B cell (primary cell): ENCODE data around the gene ABHD18. TPM values are rescaled to one million over a fixed set of nuclear protein-coding genes. Genes with fewer than 3 reads are reported as not detected.
A peak's percentile ranks its signal among the peaks of the same experiment; 100 is the strongest.

Source experiments
- ATAC-seq: fragments of 200-7000 bp; cut with Tn5 transposase; one replicate; pipeline ENCODE4 v1.10.0; 2021; ENCODE audit warnings: low read depth, mild to moderate bottlenecking, moderate number of reproducible peaks, moderate library complexity
- CTCF ChIA-PET: fragments of 350-600 bp; sonication (Branson Sonifier 250); formaldehyde crosslinking; loops from one replicate; lab custom pipeline; 2021; ENCODE audit warnings: antibody characterized with exemption, inconsistent platforms; lab: Charles Lee
- POLR2A ChIA-PET: fragments of 350-600 bp; sonication (Branson Sonifier 250); formaldehyde crosslinking; loops from one replicate; lab custom pipeline; 2021; ENCODE audit warnings: antibody characterized with exemption; lab: Charles Lee
- DNase-seq: peaks from one replicate; pipeline ENCODE4 v3.0.0; 2013
- H2AFZ ChIP-seq: 2 replicates; pipeline ENCODE4 v1.6.1; 2012; ENCODE audit warnings: mild to moderate bottlenecking, low read depth, low read length; ENCODE audit not compliant: insufficient read depth, poor library complexity, severe bottlenecking
- H3K27ac ChIP-seq, 2 donors: 1 replicate in 1 of 2; 2 replicates in 1 of 2; pipeline ENCODE4 v1.5.1; 2012 to 2013; ENCODE audit warnings: low read length in 2 of 2, mild to moderate bottlenecking in 2 of 2, moderate library complexity in 1 of 2
- H3K27me3 ChIP-seq, 4 experiments: fragments of 200-600 bp in 1 of 4; sonication (generic) in 1 of 4; replicated peaks in 1 of 4; 1 replicate in 2 of 4; 2 replicates in 2 of 4; pipeline versions ENCODE4 v1.6.1 to v1.7.0; 2013 to 2016; ENCODE audit warnings: low read length in 3 of 4, mild to moderate bottlenecking in 2 of 4, mixed read lengths in 1 of 4, moderate library complexity in 1 of 4; ENCODE audit not compliant: insufficient read depth in 4 of 4, control insufficient read depth in 3 of 4; ENCODE audit errors: control extremely low read depth in 1 of 4
- H3K36me3 ChIP-seq, 2 experiments: replicated peaks in 1 of 2; 1 replicate in 1 of 2; 2 replicates in 1 of 2; pipeline versions ENCODE4 v1.6.1 to v1.7.1; 2013; ENCODE audit warnings: low read length in 1 of 2; ENCODE audit not compliant: insufficient read depth in 2 of 2, control insufficient read depth in 1 of 2; ENCODE audit errors: control extremely low read depth in 1 of 2, extremely low read depth in 1 of 2
- H3K4me1 ChIP-seq, 2 donors: fragments of 200-600 bp in 1 of 2; sonication (generic) in 1 of 2; 1 replicate in 1 of 2; 2 replicates in 1 of 2; pipeline versions ENCODE4 v1.5.1 to v1.6.1; 2013 to 2017; ENCODE audit warnings: low read length in 2 of 2; ENCODE audit not compliant: control insufficient read depth in 2 of 2, insufficient read depth in 2 of 2
- H3K4me2 ChIP-seq: replicated peaks from 2 replicates; pipeline ENCODE3; 2012; ENCODE audit warnings: mild to moderate bottlenecking, low read depth, low read length; ENCODE audit not compliant: poor library complexity, severe bottlenecking
- H3K4me3 ChIP-seq, 5 experiments: fragments of 200-600 bp in 1 of 5; sonication (generic) in 1 of 5; 1 replicate in 3 of 5; 2 replicates in 2 of 5; pipeline versions ENCODE4 v1.5.1 to v1.7.0; 2011 to 2016; ENCODE audit warnings: low read length in 4 of 5, mild to moderate bottlenecking in 4 of 5, low read depth in 2 of 5, control low read depth in 1 of 5, moderate library complexity in 1 of 5; ENCODE audit not compliant: insufficient read depth in 1 of 5; ENCODE audit errors: control extremely low read depth in 1 of 5, extremely low read depth in 1 of 5
- H3K79me2 ChIP-seq: fragments of 200-600 bp; sonication (generic); one replicate; pipeline ENCODE4 v1.6.0; 2016; ENCODE audit warnings: low read length; ENCODE audit not compliant: control insufficient read depth, insufficient read depth
- H3K9ac ChIP-seq: fragments of 200-600 bp; sonication (generic); 2 replicates; pipeline ENCODE4 v1.6.1; 2017; ENCODE audit warnings: mild to moderate bottlenecking, low read length, moderate library complexity
- H3K9me3 ChIP-seq, 3 donors: one replicate each; pipeline versions ENCODE4 v1.6.1 to v1.7.1; 2013; ENCODE audit warnings: low read length in 2 of 3; ENCODE audit not compliant: control insufficient read depth in 2 of 3, insufficient read depth in 1 of 3; ENCODE audit errors: control extremely low read depth in 1 of 3
- H4K20me1 ChIP-seq: 2 replicates; pipeline ENCODE4 v1.6.0; 2012; ENCODE audit warnings: mild to moderate bottlenecking, low read length; ENCODE audit not compliant: insufficient read depth, control insufficient read depth, poor library complexity, severe bottlenecking
- H3K27ac Mint-ChIP-seq: one replicate; pipeline ENCODE4 v1.8.0; 2021; ENCODE audit warnings: mixed read lengths
- H3K27me3 Mint-ChIP-seq: one replicate; pipeline ENCODE4 v1.8.0; 2021; ENCODE audit warnings: mixed read lengths
- H3K4me1 Mint-ChIP-seq: one replicate; pipeline ENCODE4 v1.8.0; 2021; ENCODE audit warnings: mixed read lengths
- H3K4me3 Mint-ChIP-seq: one replicate; pipeline ENCODE4 v1.8.0; 2021; ENCODE audit warnings: mixed read lengths
- H3K9me3 Mint-ChIP-seq: one replicate; pipeline ENCODE4 v1.8.0; 2022; ENCODE audit warnings: mixed read lengths; ENCODE audit not compliant: insufficient read depth
- EZH2 ChIP-seq: IDR thresholded peaks from 2 replicates; pipeline ENCODE4 v1.6.1; 2012; ENCODE audit warnings: borderline replicate concordance, low read depth, mild to moderate bottlenecking, moderate library complexity, low read length; ENCODE audit not compliant: insufficient read depth, poor library complexity, severe bottlenecking
- WGBS: methylation state at CpG from one replicate; pipeline ENCODE4 v1.1.5; 2013; ENCODE audit warnings: missing lambda C conversion rate; ENCODE audit not compliant: insufficient coverage; 5-methylcytosine and 5-hydroxymethylcytosine counted together
- intact Hi-C: fragments of 100-400 bp; cut with micrococcal nuclease; formaldehyde crosslinking; loops from one replicate; pipeline ENCODE4 v1.10.0; 2022
- polyA plus RNA-seq: library from polyadenylated mRNA; depleted of rRNA; stranded (reverse); fragments of >200 nt; gene quantifications from 2 replicates; pipeline ENCODE4 v1.2.3, GENCODE V29; 2012
- total RNA-seq, 2 donors: library from RNA; stranded (reverse); fragments of 120-200 nt in 1 of 2; gene quantifications; 1 replicate in 1 of 2; 2 replicates in 1 of 2; pipeline versions ENCODE4 v1.2.3 to v1.2.4, GENCODE V29; 2013 to 2022
- TF ChIP-seq, protein P1 (sequence below): fragments of 200-600 bp; IDR thresholded peaks from one replicate; pipeline ENCODE4 v1.8.0; 2022; ENCODE audit warnings: antibody characterized with exemption, mild to moderate bottlenecking

ABHD18 gene
- total and polyA plus RNA-seq, 2 donors (not counting 1 experiment from before 2014, with no cell fraction given): 6.3 to 17.5 TPM

DNA sequence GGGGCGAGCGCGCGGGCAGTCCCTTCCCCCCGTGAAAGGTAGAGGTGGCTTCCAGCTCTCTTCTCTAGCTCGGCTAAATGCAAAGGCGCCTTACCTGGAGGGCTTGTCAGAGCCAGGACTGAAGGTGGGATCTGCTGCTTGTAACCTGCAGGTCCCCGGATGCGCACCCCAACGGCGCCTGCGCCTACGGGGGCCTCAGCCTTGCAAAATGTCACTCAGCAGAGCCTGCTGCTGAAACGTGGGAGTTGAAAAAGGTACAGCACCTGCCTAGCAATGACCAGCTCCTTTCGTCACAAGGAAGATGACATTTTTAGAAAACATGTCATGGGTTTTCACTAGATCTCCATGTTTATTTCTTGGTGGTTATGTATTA lies 583 bp downstream of the ABHD18 start:
- no peaks in the 10 kb centered on the region for H3K27me3 ChIP-seq
- CTCF ChIA-PET: interaction anchor here (0.7 to 2.0 kb wide), 8 partner anchors 8 to 847 kb away, joined by 3 to 18 read pairs (median 4); partner anchors contain the start of genes JADE1, LARP1B and PLK4
- whole genome bisulfite sequencing: 0% methylated on average over 9 of the region's 15 CpGs
- Mint-ChIP-seq H3K4me3 (peak overlapping the region; percentile 98), H3K27ac (peak overlapping the region; percentile 97), H3K9me3 (no peaks in the 10 kb centered on the region), H3K27me3 (no peaks in the 10 kb centered on the region), H3K4me1 (peaks cover 34% of the 10 kb centered on the region)
- H3K36me3 ChIP-seq: peaks cover 0 to 2% of the 10 kb centered on the region in 2 experiments
- H3K9me3 ChIP-seq: no peaks in the 10 kb centered on the region
- H3K9ac ChIP-seq: peak overlapping the region; percentile 96
- H3K4me2 ChIP-seq: peak overlapping the region; percentile 82
- peak overlapping the region; percentile 48 to 100 (median 85) for H3K4me3 ChIP-seq
- H3K4me1 ChIP-seq: peaks cover 5 to 18% of the 10 kb centered on the region in 2 donors
- peaks cover 11% of the 10 kb centered on the region for H4K20me1 ChIP-seq
- intact Hi-C loops: loop anchor here (1.0 to 2.0 kb wide), 5 partner anchors 85 to 1131 kb away; partner anchors contain the start of genes C4orf33, JADE1, LARP1B and PLK4
- peak; percentile 76 for DNase-seq
- no peak for ATAC-seq
- H3K27ac ChIP-seq: peak overlapping the region; percentile 86 to 96
- no peak for TF ChIP-seq EZH2
- TF ChIP-seq, protein P1, sequence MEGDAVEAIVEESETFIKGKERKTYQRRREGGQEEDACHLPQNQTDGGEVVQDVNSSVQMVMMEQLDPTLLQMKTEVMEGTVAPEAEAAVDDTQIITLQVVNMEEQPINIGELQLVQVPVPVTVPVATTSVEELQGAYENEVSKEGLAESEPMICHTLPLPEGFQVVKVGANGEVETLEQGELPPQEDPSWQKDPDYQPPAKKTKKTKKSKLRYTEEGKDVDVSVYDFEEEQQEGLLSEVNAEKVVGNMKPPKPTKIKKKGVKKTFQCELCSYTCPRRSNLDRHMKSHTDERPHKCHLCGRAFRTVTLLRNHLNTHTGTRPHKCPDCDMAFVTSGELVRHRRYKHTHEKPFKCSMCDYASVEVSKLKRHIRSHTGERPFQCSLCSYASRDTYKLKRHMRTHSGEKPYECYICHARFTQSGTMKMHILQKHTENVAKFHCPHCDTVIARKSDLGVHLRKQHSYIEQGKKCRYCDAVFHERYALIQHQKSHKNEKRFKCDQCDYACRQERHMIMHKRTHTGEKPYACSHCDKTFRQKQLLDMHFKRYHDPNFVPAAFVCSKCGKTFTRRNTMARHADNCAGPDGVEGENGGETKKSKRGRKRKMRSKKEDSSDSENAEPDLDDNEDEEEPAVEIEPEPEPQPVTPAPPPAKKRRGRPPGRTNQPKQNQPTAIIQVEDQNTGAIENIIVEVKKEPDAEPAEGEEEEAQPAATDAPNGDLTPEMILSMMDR: no peak
- H3K79me2 ChIP-seq: peaks cover 81% of the 10 kb centered on the region
- POLR2A ChIA-PET: interaction anchor here (1.2 to 1.9 kb wide), 3 partner anchors 85 to 320 kb away, joined by 4 to 20 read pairs (median 8); partner anchors contain the start of genes LARP1B and PLK4
- H2AFZ ChIP-seq: peak overlapping the region; percentile 99

DNA sequence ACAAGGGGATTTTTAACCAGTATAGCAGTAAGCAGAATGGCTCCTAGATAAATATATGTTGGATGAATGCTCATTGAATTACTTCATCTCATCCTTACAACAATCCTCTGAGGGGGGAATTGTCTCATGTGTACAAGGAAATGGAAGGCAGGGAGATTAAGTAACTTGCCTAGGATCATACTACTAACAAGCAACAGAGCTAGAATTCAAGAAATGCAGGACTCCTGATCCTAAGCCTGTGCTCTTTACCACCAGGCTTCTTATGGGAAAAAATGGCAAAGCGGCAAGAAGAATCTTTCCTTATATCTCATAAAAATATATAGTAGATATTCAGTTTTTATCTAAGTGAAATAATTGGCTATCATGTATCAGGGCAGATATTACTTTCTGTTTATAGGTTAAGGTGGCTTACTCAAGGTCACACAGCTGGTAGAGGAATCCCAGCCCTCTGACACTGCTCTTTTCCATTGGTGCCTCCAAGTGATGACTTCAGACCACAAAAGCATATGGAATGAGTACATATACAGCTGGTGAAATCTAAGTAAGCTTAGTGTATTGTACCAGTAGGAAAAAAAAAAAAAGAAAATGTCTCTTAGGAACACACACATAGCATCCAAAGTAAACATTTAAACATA lies 2.1 kb downstream of the ABHD18 start:
- Mint-ChIP-seq H3K27me3 (no peaks in the 10 kb centered on the region), H3K4me3 (peak overlapping the region; percentile 40)
- ATAC-seq: no peak

More for the DNA sequence above, 2.1 kb downstream of the ABHD18 start:
- H3K9ac ChIP-seq: no peak overlapping the region
- Mint-ChIP-seq H3K9me3 (no peaks in the 10 kb centered on the region), H3K4me1 (peaks cover 32% of the 10 kb centered on the region), H3K27ac (no peak overlapping the region)
- no peak overlapping the region for H3K4me2 ChIP-seq
- no peak overlapping the region for H3K4me3 ChIP-seq
- WGBS: no CpG with 5 or more reads among the region's 1 CpG
- CTCF ChIA-PET: interaction anchor here (0.6 to 0.7 kb wide), 2 partner anchors 50 to 274 kb away, joined by 3 read pairs; no protein-coding TSS in a partner anchor
- H2AFZ ChIP-seq: no peak overlapping the region
- no peak for DNase-seq
- no peak overlapping the region for H3K27ac ChIP-seq
- peaks cover 0 to 4% of the 10 kb centered on the region in 2 experiments for H3K36me3 ChIP-seq
- peaks cover 82% of the 10 kb centered on the region for H3K79me2 ChIP-seq
- TF ChIP-seq, protein P1: no peak
- no peak for TF ChIP-seq EZH2
- H4K20me1 ChIP-seq: peaks cover 13% of the 10 kb centered on the region
- intact Hi-C loops: no loop called here
- no peaks in the 10 kb centered on the region for H3K9me3 ChIP-seq
- POLR2A ChIA-PET: no interaction called here
- peaks cover 5 to 18% of the 10 kb centered on the region in 2 donors for H3K4me1 ChIP-seq
- H3K27me3 ChIP-seq: no peaks in the 10 kb centered on the region
